H1 (cell line): Measurements from ENCODE around the gene EMP2. TPM values are rescaled to one million over a fixed set of nuclear protein-coding genes. Genes with fewer than 3 reads are reported as not detected.

Experiments used
- CTCF ChIA-PET: fragments of 300-600 bp; sonication (Branson Sonifier 250); formaldehyde crosslinking; loops from one replicate; lab custom pipeline; 2021; ENCODE audit not compliant: partially characterized antibody; lab: Charles Lee
- POLR2A ChIA-PET: fragments of 300-600 bp; sonication (Branson Sonifier 250); formaldehyde crosslinking; loops from one replicate; lab custom pipeline; 2021; ENCODE audit warnings: inconsistent platforms; ENCODE audit not compliant: partially characterized antibody; lab: Charles Lee
- DNase-seq, 2 experiments: peaks; one replicate each; pipeline versions ENCODE4 v3.0.0 to v3.0.0-alpha.2; 2010 to 2022; ENCODE audit warnings: low spot score in 2 of 2, low read depth in 1 of 2, mixed read lengths in 1 of 2
- FAIRE-seq: peaks from 2 replicates; lab custom pipeline; 2011; peaks lifted over from hg19 to GRCh38; lab: Jason Lieb, UNC
- H2AFZ ChIP-seq: 2 replicates; pipeline ENCODE4 v1.8.1; 2012; ENCODE audit warnings: low read length, inconsistent platforms
- H2AK5ac ChIP-seq: 2 replicates; pipeline ENCODE4 v1.6.1; 2013; ENCODE audit warnings: low read depth, low read length
- H2BK120ac ChIP-seq: replicated peaks from 2 replicates; pipeline ENCODE3; 2013; ENCODE audit warnings: low read depth, low read length, inconsistent platforms
- H2BK12ac ChIP-seq: 2 replicates; pipeline ENCODE4 v1.6.1; 2013; ENCODE audit warnings: low read depth, low read length
- H2BK15ac ChIP-seq: 2 replicates; pipeline ENCODE4 v1.6.1; 2013; ENCODE audit warnings: low read length
- H2BK20ac ChIP-seq: 2 replicates; pipeline ENCODE4 v1.6.1; 2013; ENCODE audit warnings: low read length
- H2BK5ac ChIP-seq: 2 replicates; pipeline ENCODE4 v1.6.1; 2013; ENCODE audit warnings: low read depth, low read length
- H3K14ac ChIP-seq: 2 replicates; pipeline ENCODE4 v1.6.1; 2013; ENCODE audit warnings: inconsistent platforms; ENCODE audit not compliant: insufficient read length
- H3K18ac ChIP-seq: 2 replicates; pipeline ENCODE4 v1.6.1; 2013; ENCODE audit warnings: low read length; ENCODE audit errors: extremely low read depth
- H3K23ac ChIP-seq: 2 replicates; pipeline ENCODE4 v1.6.1; 2013; ENCODE audit warnings: inconsistent platforms; ENCODE audit not compliant: insufficient read length
- H3K23me2 ChIP-seq: 2 replicates; pipeline ENCODE4 v1.6.1; 2013; ENCODE audit warnings: low read depth, low read length
- H3K27ac ChIP-seq: 2 replicates; pipeline ENCODE4 v1.6.1; 2011; ENCODE audit warnings: low read depth, low read length, inconsistent platforms
- H3K27me3 ChIP-seq, 4 experiments: replicated peaks in 1 of 4; 1 replicate in 1 of 4; 2 replicates in 3 of 4; pipeline versions ENCODE4 v1.6.1 to v1.8.1; 2011 to 2013; ENCODE audit warnings: low read length in 3 of 4, mild to moderate bottlenecking in 3 of 4, inconsistent platforms in 2 of 4, mixed read lengths in 2 of 4, moderate library complexity in 1 of 4; ENCODE audit not compliant: control insufficient read depth in 3 of 4, insufficient read depth in 3 of 4; ENCODE audit errors: extremely low read depth in 1 of 4
- H3K36me3 ChIP-seq, 4 experiments: 2 replicates each; pipeline versions ENCODE4 v1.6.1 to v1.8.1; 2011 to 2013; ENCODE audit warnings: mild to moderate bottlenecking in 4 of 4, low read length in 3 of 4, moderate library complexity in 2 of 4, control low read depth in 1 of 4, inconsistent platforms in 1 of 4; ENCODE audit not compliant: insufficient read depth in 4 of 4, control insufficient read depth in 2 of 4
- H3K4ac ChIP-seq: replicated peaks from 2 replicates; pipeline ENCODE3; 2013; ENCODE audit warnings: low read length, low read depth, mixed read lengths, inconsistent platforms; ENCODE audit not compliant: insufficient read length
- H3K4me1 ChIP-seq, 4 experiments: replicated peaks in 1 of 4; 1 replicate in 1 of 4; 2 replicates in 3 of 4; pipeline versions ENCODE4 v1.6.1 to v1.8.1; 2011 to 2013; ENCODE audit warnings: low read length in 3 of 4, inconsistent platforms in 2 of 4, mixed read lengths in 1 of 4; ENCODE audit not compliant: insufficient read depth in 4 of 4, control insufficient read depth in 3 of 4
- H3K4me2 ChIP-seq, 2 experiments: 2 replicates each; pipeline versions ENCODE4 v1.6.1 to v1.8.1; 2011 to 2013; ENCODE audit warnings: low read depth in 2 of 2, low read length in 2 of 2, control low read depth in 1 of 2, inconsistent platforms in 1 of 2, mild to moderate bottlenecking in 1 of 2; ENCODE audit not compliant: insufficient read depth in 1 of 2
- H3K4me3 ChIP-seq, 4 experiments: fragments of 200-600, 300-600 bp in 1 of 4; sonication (generic), shearing (Covaris generic), sonication (Bioruptor Twin) in 1 of 4; 2 replicates each; pipeline versions ENCODE4 v1.5.1 to v1.8.1; 2011 to 2016; ENCODE audit warnings: low read length in 4 of 4, low read depth in 3 of 4, control low read depth in 2 of 4, inconsistent platforms in 2 of 4, mild to moderate bottlenecking in 2 of 4, mixed read lengths in 1 of 4, moderate library complexity in 1 of 4; ENCODE audit not compliant: insufficient read depth in 2 of 4; ENCODE audit errors: extremely low read depth in 1 of 4
- H3K56ac ChIP-seq: replicated peaks from 2 replicates; pipeline ENCODE3; 2013; ENCODE audit warnings: low read depth, mild to moderate bottlenecking, mixed read lengths, low read length, inconsistent platforms; ENCODE audit not compliant: insufficient read length
- H3K79me1 ChIP-seq: 2 replicates; pipeline ENCODE4 v1.6.1; 2013; ENCODE audit warnings: low read depth, low read length, control low read depth
- H3K79me2 ChIP-seq, 2 experiments: 2 replicates each; pipeline versions ENCODE4 v1.6.1 to v1.8.1; 2012 to 2013; ENCODE audit warnings: low read length in 2 of 2, mild to moderate bottlenecking in 2 of 2, inconsistent platforms in 1 of 2; ENCODE audit not compliant: insufficient read depth in 2 of 2, control insufficient read depth in 1 of 2
- H3K9ac ChIP-seq, 4 experiments: replicated peaks in 1 of 4; 1 replicate in 1 of 4; 2 replicates in 3 of 4; pipeline versions ENCODE4 v1.6.1 to v1.8.1; 2011 to 2013; ENCODE audit warnings: low read depth in 3 of 4, low read length in 3 of 4, control low read depth in 2 of 4, mild to moderate bottlenecking in 2 of 4, moderate library complexity in 2 of 4, inconsistent platforms in 1 of 4; ENCODE audit errors: extremely low read depth in 1 of 4
- H3K9me3 ChIP-seq, 2 experiments: 2 replicates each; pipeline versions ENCODE4 v1.6.1 to v1.8.1; 2012 to 2013; ENCODE audit warnings: mild to moderate bottlenecking in 2 of 2, moderate library complexity in 2 of 2, control low read depth in 1 of 2, inconsistent platforms in 1 of 2, low read depth in 1 of 2, low read length in 1 of 2, mixed read lengths in 1 of 2; ENCODE audit not compliant: insufficient read depth in 2 of 2
- H4K20me1 ChIP-seq, 2 experiments: replicated peaks in 1 of 2; 2 replicates each; pipeline versions ENCODE3 to v1.8.1; 2011 to 2013; ENCODE audit warnings: inconsistent platforms in 2 of 2, low read length in 2 of 2, mild to moderate bottlenecking in 1 of 2; ENCODE audit not compliant: insufficient read depth in 2 of 2, control insufficient read depth in 1 of 2
- H4K5ac ChIP-seq: 2 replicates; pipeline ENCODE4 v1.6.1; 2013; ENCODE audit warnings: low read length, low read depth, mixed read lengths, inconsistent platforms; ENCODE audit not compliant: insufficient read length
- H4K8ac ChIP-seq: 2 replicates; pipeline ENCODE4 v1.8.0; 2013; ENCODE audit warnings: mild to moderate bottlenecking, moderate library complexity, low read length, inconsistent platforms; ENCODE audit not compliant: insufficient read depth; ENCODE audit errors: extremely low read depth
- H4K91ac ChIP-seq: replicated peaks from 2 replicates; pipeline ENCODE3; 2013; ENCODE audit warnings: low read length, mixed read lengths, inconsistent platforms; ENCODE audit not compliant: insufficient read length
- CREB1 ChIP-seq: IDR thresholded peaks from 2 replicates; pipeline ENCODE4 v1.6.1; 2012; ENCODE audit warnings: inconsistent platforms
- EGR1 ChIP-seq: IDR thresholded peaks from 2 replicates; pipeline ENCODE4 v1.6.1; 2011; ENCODE audit warnings: low read depth, low read length, borderline replicate concordance
- EZH2 ChIP-seq: fragments of 200-600 bp; sonication (generic); IDR thresholded peaks from 2 replicates; pipeline ENCODE4 v1.7.1; 2012; ENCODE audit warnings: low read depth, mild to moderate bottlenecking, moderate library complexity, low read length, inconsistent platforms; ENCODE audit not compliant: severe bottlenecking
- JUN ChIP-seq: IDR thresholded peaks from 2 replicates; pipeline ENCODE4 v1.6.1; 2011; ENCODE audit warnings: low read depth, mild to moderate bottlenecking, improper control_type of control experiment, low read length
- NANOG ChIP-seq: IDR thresholded peaks from 2 replicates; pipeline ENCODE4 v1.6.1; 2011; ENCODE audit warnings: low read length, low read depth, mild to moderate bottlenecking, inconsistent platforms; ENCODE audit not compliant: insufficient read depth, poor library complexity, severe bottlenecking
- POLR2AphosphoS5 ChIP-seq: IDR thresholded peaks from 2 replicates; pipeline ENCODE4 v1.6.1; 2011; ENCODE audit warnings: low read depth, low read length
- RNF2 ChIP-seq: fragments of 200-900, 300-1000 bp; sonication (generic); IDR thresholded peaks from 2 replicates; pipeline ENCODE4 v1.7.1; 2016; ENCODE audit warnings: borderline replicate concordance, low read depth, mild to moderate bottlenecking, antibody characterized with exemption, low read length; ENCODE audit not compliant: poor library complexity, severe bottlenecking; ENCODE audit errors: missing control alignments
- RXRA ChIP-seq: IDR thresholded peaks from 2 replicates; pipeline ENCODE4 v1.6.1; 2011; ENCODE audit warnings: low read depth, mild to moderate bottlenecking, low read length, moderate library complexity; ENCODE audit not compliant: insufficient read depth
- SAP30 ChIP-seq: fragments of 300-600 bp; sonication (generic); IDR thresholded peaks from 2 replicates; pipeline ENCODE4 v1.7.1; 2012; ENCODE audit warnings: low read length, moderate library complexity, mild to moderate bottlenecking, inconsistent platforms; ENCODE audit not compliant: insufficient read depth, insufficient replicate concordance
- SP1 ChIP-seq: IDR thresholded peaks from 2 replicates; pipeline ENCODE4 v1.6.1; 2011; ENCODE audit warnings: low read depth, low read length
- WGBS, 2 experiments: shearing (Covaris generic) in 1 of 2; methylation state at CpG; one replicate each; pipeline versions ENCODE4 v1.1.6 to v1.1.7; 2013 to 2015; ENCODE audit warnings: low lambda C conversion rate in 2 of 2, mixed read lengths in 2 of 2, inconsistent platforms in 1 of 2, low coverage in 1 of 2, missing lambda C conversion rate in 1 of 2; ENCODE audit not compliant: insufficient replicate concordance in 2 of 2, insufficient coverage in 1 of 2, insufficient read length in 1 of 2; ENCODE audit errors: extremely low coverage in 1 of 2, missing lambda C conversion rate in 1 of 2; 5-methylcytosine and 5-hydroxymethylcytosine counted together
- polyA plus RNA-seq, 7 experiments: library from polyadenylated mRNA; depleted of rRNA in 3 of 7; stranded (reverse) in 5 of 7; unstranded in 2 of 7; fragments of >200 nt in 5 of 7; fragments of 200-250 nt in 2 of 7; gene quantifications; 1 replicate in 5 of 7; 2 replicates in 1 of 7; 4 replicates in 1 of 7; pipeline versions ENCODE4 v1.2.1 to v1.2.3, GENCODE V29; 2011 to 2013; ENCODE audit warnings: missing spikeins in 2 of 7, mixed read lengths in 2 of 7
- total RNA-seq: library from RNA; stranded (reverse); fragmentation: NEBNext Ultra II Directional; extraction: Animal tissue kit (Norgen Biotek cat#: 25700); gene quantifications from 2 replicates; pipeline ENCODE4 v1.2.1, GENCODE V29; 2021
- TF ChIP-seq, protein P1 (sequence below), 3 experiments: IDR thresholded peaks; 1 replicate in 2 of 3; 2 replicates in 1 of 3; pipeline versions ENCODE4 v1.5.1 to v1.6.1; 2011; ENCODE audit warnings: low read length in 3 of 3, mild to moderate bottlenecking in 3 of 3, inconsistent platforms in 2 of 3, low read depth in 1 of 3, moderate library complexity in 1 of 3; ENCODE audit not compliant: insufficient read depth in 1 of 3; ENCODE audit errors: control extremely low read depth in 1 of 3

The EMP2 gene
- total and polyA plus RNA-seq, 2 of the 8 experiments (the other 6 are each of a cell fraction or from before 2014, with no cell fraction given) = 22.6 to 23.3 TPM

DNA sequence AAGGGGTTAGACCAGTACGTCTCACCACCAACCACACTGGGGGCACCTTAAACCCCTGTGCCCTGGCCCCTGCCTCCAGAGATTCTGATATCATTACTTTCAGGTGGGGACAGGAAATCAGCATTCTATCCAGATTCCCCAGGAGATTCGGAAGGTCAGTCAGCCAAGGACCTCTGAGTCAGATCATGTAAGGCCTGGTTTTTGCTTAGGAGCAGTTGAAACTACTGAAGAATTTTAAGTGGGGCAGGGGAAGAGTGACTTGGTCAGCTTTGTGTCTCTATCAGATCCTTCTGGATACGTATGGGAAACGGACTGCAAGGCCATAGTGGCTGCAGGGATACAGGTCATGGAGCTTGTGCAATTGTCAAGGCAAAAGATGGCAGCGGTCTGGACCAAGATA is 9.0 kb downstream of the EMP2 start:
- POLR2A ChIA-PET = no interaction called here
- peaks cover 2% of the 10 kb centered on the region for H3K79me1 ChIP-seq
- H4K8ac ChIP-seq = no peak overlapping the region
- H3K36me3 ChIP-seq = no peaks in the 10 kb centered on the region
- H4K5ac ChIP-seq = no peak overlapping the region
- H2BK12ac ChIP-seq = no peak overlapping the region
- peaks cover 0 to 2% of the 10 kb centered on the region in 2 experiments; a peak in 1 of 4 replicates for H3K79me2 ChIP-seq
- no peak overlapping the region for H2BK15ac ChIP-seq
- H3K18ac ChIP-seq = no peak overlapping the region
- no peaks in the 10 kb centered on the region for H3K9me3 ChIP-seq
- H2BK120ac ChIP-seq = no peak overlapping the region
- no peak for FAIRE-seq
- H2BK20ac ChIP-seq = no peak overlapping the region
- WGBS, 2 experiments = 88% methylated on average over 4 of the region's 5 CpGs; no CpG with 5 or more reads in 1 of the 2 experiments
- H3K27ac ChIP-seq = no peak overlapping the region
- no peaks in the 10 kb centered on the region for H3K23me2 ChIP-seq
- no peak overlapping the region for H3K56ac ChIP-seq
- no peak overlapping the region for H2AFZ ChIP-seq
- no peak overlapping the region for H3K14ac ChIP-seq
- CTCF ChIA-PET = interaction anchor here (0.6 to 2.9 kb wide), 3 partner anchors 7 to 274 kb away, joined by 3 to 12 read pairs (median 4); partner anchors contain the start of gene EMP2
- H3K27me3 ChIP-seq = no peaks in the 10 kb centered on the region
- H3K4me2 ChIP-seq = no peak overlapping the region
- H3K4me3 ChIP-seq = no peak overlapping the region
- no peak overlapping the region for H4K91ac ChIP-seq
- H3K4ac ChIP-seq = no peak overlapping the region
- no peak overlapping the region for H3K9ac ChIP-seq
- H2BK5ac ChIP-seq = no peak overlapping the region
- no peak for DNase-seq
- peaks cover 0 to 7% (median 0%) of the 10 kb centered on the region in 4 experiments; a peak in 2 of 7 replicates for H3K4me1 ChIP-seq
- no peak overlapping the region for H3K23ac ChIP-seq
- H2AK5ac ChIP-seq = no peak overlapping the region
- H4K20me1 ChIP-seq = no peaks in the 10 kb centered on the region
- TF ChIP-seq POLR2AphosphoS5 (no peak), NANOG (no peak), EGR1 (no peak), RXRA (no peak), EZH2 (no peak), RNF2 (no peak), CREB1 (no peak), SP1 (no peak), JUN (no peak), SAP30 (no peak)
- TF ChIP-seq, protein P1, sequence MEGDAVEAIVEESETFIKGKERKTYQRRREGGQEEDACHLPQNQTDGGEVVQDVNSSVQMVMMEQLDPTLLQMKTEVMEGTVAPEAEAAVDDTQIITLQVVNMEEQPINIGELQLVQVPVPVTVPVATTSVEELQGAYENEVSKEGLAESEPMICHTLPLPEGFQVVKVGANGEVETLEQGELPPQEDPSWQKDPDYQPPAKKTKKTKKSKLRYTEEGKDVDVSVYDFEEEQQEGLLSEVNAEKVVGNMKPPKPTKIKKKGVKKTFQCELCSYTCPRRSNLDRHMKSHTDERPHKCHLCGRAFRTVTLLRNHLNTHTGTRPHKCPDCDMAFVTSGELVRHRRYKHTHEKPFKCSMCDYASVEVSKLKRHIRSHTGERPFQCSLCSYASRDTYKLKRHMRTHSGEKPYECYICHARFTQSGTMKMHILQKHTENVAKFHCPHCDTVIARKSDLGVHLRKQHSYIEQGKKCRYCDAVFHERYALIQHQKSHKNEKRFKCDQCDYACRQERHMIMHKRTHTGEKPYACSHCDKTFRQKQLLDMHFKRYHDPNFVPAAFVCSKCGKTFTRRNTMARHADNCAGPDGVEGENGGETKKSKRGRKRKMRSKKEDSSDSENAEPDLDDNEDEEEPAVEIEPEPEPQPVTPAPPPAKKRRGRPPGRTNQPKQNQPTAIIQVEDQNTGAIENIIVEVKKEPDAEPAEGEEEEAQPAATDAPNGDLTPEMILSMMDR (IDR thresholded peaks at IDR 0.05; ENCODE audit: control extremely low read depth in 1 of 3, insufficient read depth in 1 of 3, low read depth in 1 of 3, low read length in 3 of 3) = no peak
